SK-N-SH (cell line): ENCODE measurements around the gene SLC25A29. TPM values are rescaled to one million over a fixed set of nuclear protein-coding genes. Genes with fewer than 3 reads are reported as not detected.
A peak's percentile ranks its signal among the peaks of the same experiment; 100 is the strongest.

Experiments used
- CTCF ChIA-PET: fragments of 300-600, 350-600 bp; formaldehyde crosslinking; extraction: SDS; loops from one replicate; lab custom pipeline; 2021; lab: Yijun Ruan, JAX
- POLR2A ChIA-PET: fragments of 350-600 bp; sonication (Branson Sonifier 250); formaldehyde crosslinking; extraction: SDS; loops from one replicate; lab custom pipeline; 2020; ENCODE audit warnings: antibody characterized with exemption, inconsistent platforms; lab: Yijun Ruan, JAX
- DNase-seq: peaks from one replicate; pipeline ENCODE4 v3.0.0; 2012
- H2AFZ ChIP-seq: fragments of 200-600 bp; sonication (generic); 2 replicates; pipeline ENCODE4 v1.8.1; 2016; ENCODE audit warnings: antibody characterized with exemption, mild to moderate bottlenecking, low read depth
- H3F3A ChIP-seq: fragments of 200-600 bp; sonication (generic); replicated peaks from 2 replicates; pipeline ENCODE3; 2016; ENCODE audit warnings: antibody characterized with exemption, mild to moderate bottlenecking; ENCODE audit not compliant: insufficient read depth
- H3K27ac ChIP-seq, 2 experiments: fragments of 200-500 bp in 1 of 2; fragments of 200-600 bp in 1 of 2; sonication (Bioruptor generic) in 1 of 2; sonication (generic), shearing (Covaris generic) in 1 of 2; 2 replicates each; pipeline versions ENCODE4 v1.5.1 to v1.6.1; 2014 to 2016; ENCODE audit warnings: low read depth in 2 of 2, inconsistent platforms in 1 of 2, low read length in 1 of 2, mild to moderate bottlenecking in 1 of 2, mixed read lengths in 1 of 2
- H3K27me3 ChIP-seq: fragments of 200-600 bp; sonication (generic), shearing (Covaris generic); 2 replicates; pipeline ENCODE4 v1.6.1; 2016; ENCODE audit warnings: mixed run types; ENCODE audit not compliant: insufficient read depth
- H3K36me3 ChIP-seq, 2 experiments: fragments of 200-500 bp in 1 of 2; fragments of 200-600 bp in 1 of 2; sonication (Bioruptor generic) in 1 of 2; sonication (generic) in 1 of 2; replicated peaks in 1 of 2; 2 replicates each; pipeline versions ENCODE3 to v1.5.1; 2014 to 2016; ENCODE audit warnings: low read length in 1 of 2, mild to moderate bottlenecking in 1 of 2; ENCODE audit not compliant: insufficient read depth in 2 of 2, control insufficient read depth in 1 of 2
- H3K4me1 ChIP-seq, 2 experiments: fragments of 200-500 bp in 1 of 2; fragments of 200-600 bp in 1 of 2; sonication (Bioruptor generic) in 1 of 2; sonication (generic), shearing (Covaris generic) in 1 of 2; 2 replicates each; pipeline versions ENCODE4 v1.5.1 to v1.6.1; 2014 to 2016; ENCODE audit warnings: low read depth in 1 of 2, low read length in 1 of 2, mixed run types in 1 of 2; ENCODE audit not compliant: insufficient read depth in 2 of 2, control insufficient read depth in 1 of 2
- H3K4me2 ChIP-seq: fragments of 200-600 bp; sonication (generic), shearing (Covaris generic); 2 replicates; pipeline ENCODE4 v1.6.1; 2017; ENCODE audit warnings: mixed run types
- H3K4me3 ChIP-seq, 2 experiments: fragments of 200-500 bp in 1 of 2; fragments of 200-600 bp in 1 of 2; sonication (Bioruptor generic) in 1 of 2; sonication (generic), shearing (Covaris generic) in 1 of 2; 2 replicates each; pipeline versions ENCODE4 v1.5.1 to v1.8.1; 2014 to 2016; ENCODE audit warnings: low read depth in 2 of 2, inconsistent platforms in 1 of 2, low read length in 1 of 2, mild to moderate bottlenecking in 1 of 2, mixed read lengths in 1 of 2, moderate library complexity in 1 of 2
- H3K79me2 ChIP-seq: fragments of 200-600 bp; sonication (generic); 2 replicates; pipeline ENCODE4 v1.8.1; 2017; ENCODE audit warnings: mild to moderate bottlenecking; ENCODE audit not compliant: insufficient read depth
- H3K9ac ChIP-seq: fragments of 200-600 bp; sonication (generic); 2 replicates; pipeline ENCODE4 v1.6.1; 2017; ENCODE audit warnings: mixed run types
- H3K9me2 ChIP-seq: fragments of 200-600 bp; sonication (generic); 2 replicates; pipeline ENCODE4 v1.6.1; 2017; ENCODE audit warnings: mixed run types
- H3K9me3 ChIP-seq: fragments of 200-600 bp; sonication (generic); 2 replicates; pipeline ENCODE4 v1.6.1; 2017; ENCODE audit warnings: mixed run types, mild to moderate bottlenecking, moderate library complexity
- H4K20me1 ChIP-seq: fragments of 200-600 bp; sonication (generic); 2 replicates; pipeline ENCODE4 v1.6.1; 2017; ENCODE audit warnings: mild to moderate bottlenecking, mixed run types; ENCODE audit not compliant: insufficient read depth
- EP300 ChIP-seq, 2 experiments: IDR thresholded peaks; 2 replicates each; pipeline versions ENCODE4 v1.4.0 to v1.6.1; 2012; ENCODE audit warnings: borderline replicate concordance in 1 of 2, low read depth in 1 of 2, low read length in 1 of 2
- EZH2phosphoT487 ChIP-seq: fragments of 200-600 bp; sonication (generic); IDR thresholded peaks from 2 replicates; pipeline ENCODE4 v1.6.1; 2017; ENCODE audit warnings: low read depth, mixed run types, mild to moderate bottlenecking, antibody characterized with exemption, moderate library complexity, borderline replicate concordance
- FOSL2 ChIP-seq: IDR thresholded peaks from 2 replicates; pipeline ENCODE4 v1.4.0; 2012; ENCODE audit warnings: low read depth, mild to moderate bottlenecking, moderate library complexity, borderline replicate concordance
- FOXM1 ChIP-seq: IDR thresholded peaks from 2 replicates; pipeline ENCODE4 v1.4.0; 2012; ENCODE audit warnings: low read depth, mild to moderate bottlenecking
- GABPA ChIP-seq: IDR thresholded peaks from 2 replicates; pipeline ENCODE4 v1.4.0; 2012; ENCODE audit warnings: low read depth, mild to moderate bottlenecking
- GATA2 ChIP-seq: sonication (generic); formaldehyde crosslinking; IDR thresholded peaks from 2 replicates; pipeline ENCODE4 v1.5.0; 2020; ENCODE audit warnings: mild to moderate bottlenecking, missing genetic modification reagents
- MXI1 ChIP-seq: IDR thresholded peaks from 2 replicates; pipeline ENCODE4 v1.6.1; 2012; ENCODE audit warnings: mild to moderate bottlenecking, low read depth, low read length, improper control_type of control experiment
- NFIC ChIP-seq: IDR thresholded peaks from 2 replicates; pipeline ENCODE4 v1.4.0; 2012; ENCODE audit warnings: borderline replicate concordance
- NRF1 ChIP-seq: IDR thresholded peaks from 2 replicates; pipeline ENCODE4 v1.6.1; 2012; ENCODE audit warnings: low read depth, mild to moderate bottlenecking, low read length
- PBX3 ChIP-seq: IDR thresholded peaks from 2 replicates; pipeline ENCODE4; 2012
- RFX5 ChIP-seq: IDR thresholded peaks from 2 replicates; pipeline ENCODE4 v1.6.1; 2012; ENCODE audit warnings: mild to moderate bottlenecking, improper control_type of control experiment, low read length
- SIN3A ChIP-seq: IDR thresholded peaks from 2 replicates; pipeline ENCODE4 v1.6.1; 2012; ENCODE audit warnings: low read depth, mild to moderate bottlenecking, low read length, moderate library complexity, borderline replicate concordance
- SMC3 ChIP-seq: IDR thresholded peaks from 2 replicates; pipeline ENCODE4 v1.6.1; 2012; ENCODE audit warnings: low read depth, low read length, improper control_type of control experiment
- TAF1 ChIP-seq: IDR thresholded peaks from 2 replicates; pipeline ENCODE4 v1.6.1; 2012; ENCODE audit warnings: low read depth, mild to moderate bottlenecking, low read length, moderate library complexity, borderline replicate concordance
- USF1 ChIP-seq: IDR thresholded peaks from 2 replicates; pipeline ENCODE4 v1.4.0; 2012; ENCODE audit warnings: low read depth, borderline replicate concordance
- YY1 ChIP-seq: IDR thresholded peaks from 2 replicates; pipeline ENCODE4 v1.4.0; 2012; ENCODE audit warnings: low read depth, mild to moderate bottlenecking
- WGBS: methylation state at CpG from one replicate; pipeline ENCODE4 v1.1.6; 2017; ENCODE audit warnings: low lambda C conversion rate; 5-methylcytosine and 5-hydroxymethylcytosine counted together
- polyA plus RNA-seq, 3 experiments: library from polyadenylated mRNA; depleted of rRNA; stranded (reverse); fragments of >200 nt; gene quantifications; 2 replicates each; pipeline ENCODE4 v1.2.3, GENCODE V29; 2012

The SLC25A29 gene
- polyA plus RNA-seq, 1 of the 3 experiments (the other 2 are of a cell fraction): 66.9 TPM

- TF ChIP-seq PBX3 (no peak), EZH2phosphoT487 (no peak)
These were observed 3.1 kb downstream of the SLC25A29 start (continued) for GRCh38 chr14:100303179-100303578.

GRCh38 chr14:100302616-100303015, 3.6 kb downstream of the SLC25A29 start:
- Histone ChIP-seq H4K20me1 (peaks cover 37% of the 10 kb centered on the region), H3K27ac (peak overlapping the region in 1 of 2 experiments; percentile 14; a peak in 1 of 4 replicates), H3K9me2 (no peaks in the 10 kb centered on the region), H3K9ac (no peak overlapping the region), H3K36me3 (peaks cover 0 to 2% of the 10 kb centered on the region in 2 experiments), H3F3A (peaks cover 2% of the 10 kb centered on the region), H2AFZ (no peak overlapping the region), H3K27me3 (no peaks in the 10 kb centered on the region), H3K9me3 (no peaks in the 10 kb centered on the region), H3K4me2 (no peak overlapping the region), H3K79me2 (peaks cover 63% of the 10 kb centered on the region), H3K4me1 (peaks cover 0 to 21% of the 10 kb centered on the region in 2 experiments; a peak in 2 of 4 replicates), H3K4me3 (no peak overlapping the region)
- ChIA-PET CTCF (interaction anchor here (0.7 to 4.0 kb wide), 12 partner anchors 8 to 109 kb away, joined by 3 to 31 read pairs (median 5); a partner anchor contains a TSS), POLR2A (no interaction called here)
- no peak for DNase-seq
- no peak for TF ChIP-seq EP300 (IDR thresholded peaks at IDR 0.05; ENCODE audit: borderline replicate concordance in 1 of 2, low read depth in 1 of 2, low read length in 1 of 2)
- 35% methylated on average over 2 of the region's 2 CpGs for whole genome bisulfite sequencing

GRCh38 chr14:100299238-100299560, 7.0 kb downstream of the SLC25A29 start:
- peaks cover 33% of the 10 kb centered on the region for H4K20me1 ChIP-seq
- H3F3A ChIP-seq: peaks cover 2% of the 10 kb centered on the region
- no peak overlapping the region for H3K27ac ChIP-seq
- WGBS: 93% methylated on average over 5 of the region's 6 CpGs
- CTCF ChIA-PET: interaction anchor here (1.6 kb wide), 1 partner anchor 15 kb away, joined by 9 read pairs; no protein-coding TSS in a partner anchor
- TF ChIP-seq RFX5: no peak
- TF ChIP-seq, all 33 proteins: peak for 0
- Histone ChIP-seq H3K9me3 (no peaks in the 10 kb centered on the region), H3K9me2 (no peaks in the 10 kb centered on the region), H3K4me2 (no peak overlapping the region), H3K9ac (no peak overlapping the region), H3K79me2 (peaks cover 45% of the 10 kb centered on the region), H3K36me3 (peaks cover 0 to 2% of the 10 kb centered on the region in 2 experiments), H3K4me3 (no peak overlapping the region), H3K4me1 (peaks cover 0 to 9% of the 10 kb centered on the region in 2 experiments; a peak in 1 of 4 replicates), H2AFZ (no peak overlapping the region), H3K27me3 (no peaks in the 10 kb centered on the region)
- POLR2A ChIA-PET: no interaction called here
- no peak for DNase-seq

- no peak overlapping the region for H3K4me3 ChIP-seq
- H3K4me2 ChIP-seq: no peak overlapping the region
- H2AFZ ChIP-seq: no peak overlapping the region
- peaks cover 0 to 2% of the 10 kb centered on the region in 2 experiments for H3K36me3 ChIP-seq
- no peaks in the 10 kb centered on the region for H3K9me2 ChIP-seq
- H3K79me2 ChIP-seq: peaks cover 40% of the 10 kb centered on the region
- H3F3A ChIP-seq: peaks cover 2% of the 10 kb centered on the region
- ChIA-PET POLR2A (no interaction called here), CTCF (interaction anchor here (1.0 to 1.6 kb wide), 2 partner anchors 13 to 14 kb away, joined by 6 to 9 read pairs; no protein-coding TSS in a partner anchor)
- no peak overlapping the region for H3K9ac ChIP-seq
- no peak for DNase-seq
- peaks cover 0 to 4% of the 10 kb centered on the region in 2 experiments; a peak in 1 of 4 replicates for H3K4me1 ChIP-seq
- WGBS: 95% methylated on average over 12 of the region's 14 CpGs
- no peak for TF ChIP-seq FOSL2
- TF ChIP-seq EP300 (IDR thresholded peaks at IDR 0.05; ENCODE audit: borderline replicate concordance in 1 of 2, low read depth in 1 of 2, low read length in 1 of 2): no peak
- no peak for TF ChIP-seq FOXM1
- TF ChIP-seq NFIC: no peak
- TF ChIP-seq NRF1: no peak
- TF ChIP-seq GABPA: no peak
- no peak for TF ChIP-seq SIN3A
- no peak for TF ChIP-seq SMC3
- TF ChIP-seq GATA2: no peak
- no peak for TF ChIP-seq MXI1
- TF ChIP-seq TAF1: no peak
- no peak for TF ChIP-seq USF1
- no peak for TF ChIP-seq YY1
- H4K20me1 ChIP-seq: peaks cover 28% of the 10 kb centered on the region
- H3K27ac ChIP-seq: no peak overlapping the region
- no peaks in the 10 kb centered on the region for H3K9me3 ChIP-seq
- no peaks in the 10 kb centered on the region for H3K27me3 ChIP-seq
These were observed 7.5 kb downstream of the SLC25A29 start for GRCh38 chr14:100298551-100299237.
